EH (cell line): ENCODE measurements around the gene MAPK8.
"Not testable (repeated sequence)": the region's sequence is repeated elsewhere in the genome, so short reads cannot be mapped to it uniquely, and the experiment has no call there.

ENCODE experiments used
- DNase-seq: peaks from one replicate; pipeline ENCODE4 v3.0.0-alpha.2; 2015; ENCODE audit warnings: low read depth

Gene MAPK8

GRCh38 chr10:48336978-48337599 is 30.6 kb downstream of the MAPK8 start:
- DNase-seq = no peak

- no peak for DNase-seq
Measured at GRCh38 chr10:48340734-48341133, 34.3 kb downstream of the MAPK8 start.

GRCh38 chr10:48343106-48343505 is 36.6 kb downstream of the MAPK8 start:
- peak; percentile 26 for DNase-seq

GRCh38 chr10:48343921-48344598 is 37.6 kb downstream of the MAPK8 start:
- peak; percentile 60 for DNase-seq

GRCh38 chr10:48346248-48346647 is 39.8 kb downstream of the MAPK8 start:
- DNase-seq = not testable (repeated sequence)

- not testable (repeated sequence) for DNase-seq
Measured at GRCh38 chr10:48347539-48347938, 41.1 kb downstream of the MAPK8 start.

GRCh38 chr10:48347943-48348342 is 41.5 kb downstream of the MAPK8 start:
- not testable (repeated sequence) for DNase-seq

GRCh38 chr10:48353246-48353645 is 46.8 kb downstream of the MAPK8 start:
- DNase-seq = no peak

- no peak for DNase-seq
Measured at GRCh38 chr10:48357631-48358030, 51.2 kb downstream of the MAPK8 start.

GRCh38 chr10:48358162-48358561 is 51.7 kb downstream of the MAPK8 start:
- no peak for DNase-seq

GRCh38 chr10:48358838-48359237 is 52.4 kb downstream of the MAPK8 start:
- DNase-seq = no peak

- DNase-seq = no peak
Measured at GRCh38 chr10:48361176-48361575, 54.7 kb downstream of the MAPK8 start.

- peak; percentile 77 for DNase-seq
Measured at GRCh38 chr10:48363617-48364355, 57.3 kb downstream of the MAPK8 start.

GRCh38 chr10:48364659-48365405 is 58.4 kb downstream of the MAPK8 start:
- peak; percentile 62 for DNase-seq

- DNase-seq = peak; percentile 68
Measured at GRCh38 chr10:48365668-48366067, 59.2 kb downstream of the MAPK8 start.

- peak; percentile 32 for DNase-seq
Measured at GRCh38 chr10:48366261-48366660, 59.8 kb downstream of the MAPK8 start.

GRCh38 chr10:48369501-48369900 is 63.0 kb downstream of the MAPK8 start:
- DNase-seq = no peak

- no peak for DNase-seq
Measured at GRCh38 chr10:48377751-48378530, 71.5 kb downstream of the MAPK8 start.

GRCh38 chr10:48378675-48379074 is 72.2 kb downstream of the MAPK8 start:
- no peak for DNase-seq

GRCh38 chr10:48381971-48382370 is 75.5 kb downstream of the MAPK8 start:
- DNase-seq = no peak

- no peak for DNase-seq
Measured at GRCh38 chr10:48382982-48383381, 76.5 kb downstream of the MAPK8 start.

GRCh38 chr10:48383393-48383792 is 76.9 kb downstream of the MAPK8 start:
- peak; percentile 72 for DNase-seq
